NCI-H345 treated with DMSO at 0.1 percent for 48 hours (cell line): ENCODE measurements around the gene COX18.

Experiments used
- DNase-seq: peaks from one replicate; lab custom pipeline; 2025; ENCODE audit not compliant: unreplicated experiment; lab: John Stamatoyannopoulos, UW

COX18 gene

GRCh38 chr4:73053974-73054480 lies 15.5 kb downstream of the COX18 start:
- no peak for DNase-seq

GRCh38 chr4:73053076-73053475 lies 16.4 kb downstream of the COX18 start:
- DNase-seq = no peak

- DNase-seq = no peak
Measured at GRCh38 chr4:73051625-73052024, 17.9 kb downstream of the COX18 start.

GRCh38 chr4:73045879-73046278 lies 23.6 kb downstream of the COX18 start:
- DNase-seq = no peak

GRCh38 chr4:73037057-73037456 lies 32.5 kb downstream of the COX18 start:
- DNase-seq = no peak

GRCh38 chr4:73036123-73036522 lies 33.4 kb downstream of the COX18 start:
- DNase-seq = no peak

GRCh38 chr4:73034896-73035295 lies 34.6 kb downstream of the COX18 start:
- no peak for DNase-seq

GRCh38 chr4:73028621-73029020 lies 40.9 kb downstream of the COX18 start:
- DNase-seq = no peak

GRCh38 chr4:73021634-73022033 lies 47.9 kb downstream of the COX18 start:
- DNase-seq = no peak

GRCh38 chr4:73019462-73020047 lies 50.0 kb downstream of the COX18 start:
- peak; percentile 10 for DNase-seq

GRCh38 chr4:73018595-73018994 lies 50.9 kb downstream of the COX18 start:
- DNase-seq = no peak

- no peak for DNase-seq
Measured at GRCh38 chr4:73013310-73013709, 56.2 kb downstream of the COX18 start.

- no peak for DNase-seq
Measured at GRCh38 chr4:73012673-73013072, 56.8 kb downstream of the COX18 start.

GRCh38 chr4:73011629-73011985 lies 57.9 kb downstream of the COX18 start:
- DNase-seq = no peak

GRCh38 chr4:73010789-73011628 lies 58.5 kb downstream of the COX18 start:
- DNase-seq = no peak

GRCh38 chr4:73007526-73008100 lies 61.9 kb downstream of the COX18 start:
- no peak for DNase-seq

GRCh38 chr4:73006286-73006990 lies 63.1 kb downstream of the COX18 start:
- no peak for DNase-seq

GRCh38 chr4:73005514-73005913 lies 64.0 kb downstream of the COX18 start:
- no peak for DNase-seq
